Left forelimb (tissue), 1 donor: ENCODE measurements around the gene HOXA3.

Source experiments
- DNase-seq: peaks from one replicate; pipeline ENCODE4 v3.0.0-alpha.2; 2018; ENCODE audit warnings: low spot score

The HOXA3 gene

DNA sequence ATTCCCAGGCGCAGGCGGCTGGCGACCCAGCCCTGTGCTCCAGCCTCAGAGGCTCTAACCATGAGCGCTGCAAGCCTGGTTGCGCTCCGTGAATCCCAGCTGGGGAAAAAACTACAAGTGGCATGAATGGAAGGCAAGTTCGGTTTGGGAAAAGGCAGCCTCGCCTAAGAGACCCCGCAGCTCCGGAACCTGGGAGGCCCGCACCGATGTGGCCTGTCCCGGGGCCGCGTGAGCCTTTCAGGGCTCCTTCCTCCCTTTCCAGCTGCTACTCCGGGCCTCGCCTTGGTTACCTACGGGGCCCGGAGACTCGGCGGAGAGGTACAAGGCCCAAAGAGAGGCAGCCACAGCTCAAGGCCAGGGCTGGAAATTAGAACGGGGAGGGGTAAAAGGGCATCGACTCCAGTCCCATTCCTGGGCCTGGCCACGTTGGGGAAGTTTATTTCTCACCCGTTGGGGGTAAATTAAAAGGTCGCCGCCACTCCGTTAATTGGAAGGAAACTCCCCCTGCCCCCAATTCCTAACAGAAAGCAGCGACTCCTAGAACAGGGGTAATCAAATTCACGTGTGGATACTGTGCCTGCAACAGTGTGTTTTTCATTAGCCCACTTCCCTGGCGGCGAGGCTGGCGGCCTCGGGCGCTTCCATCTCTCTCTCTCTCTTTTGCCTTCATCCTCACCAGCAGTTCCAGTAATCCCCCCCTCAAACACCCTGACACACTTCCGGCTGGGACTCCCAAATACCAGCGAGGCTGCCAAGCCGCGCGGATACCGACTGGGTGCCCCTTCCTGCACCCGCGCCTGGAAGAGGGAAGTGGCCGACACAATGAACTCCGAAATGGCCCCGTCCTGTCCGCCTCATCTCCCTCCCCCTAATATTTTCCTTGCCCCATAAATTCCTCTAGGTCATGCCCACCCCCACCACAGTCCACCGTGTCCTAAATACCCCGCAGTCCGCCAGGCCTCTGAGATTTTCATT, 14.4 kb upstream of the HOXA3 start:
- DNase-seq = no peak

DNA sequence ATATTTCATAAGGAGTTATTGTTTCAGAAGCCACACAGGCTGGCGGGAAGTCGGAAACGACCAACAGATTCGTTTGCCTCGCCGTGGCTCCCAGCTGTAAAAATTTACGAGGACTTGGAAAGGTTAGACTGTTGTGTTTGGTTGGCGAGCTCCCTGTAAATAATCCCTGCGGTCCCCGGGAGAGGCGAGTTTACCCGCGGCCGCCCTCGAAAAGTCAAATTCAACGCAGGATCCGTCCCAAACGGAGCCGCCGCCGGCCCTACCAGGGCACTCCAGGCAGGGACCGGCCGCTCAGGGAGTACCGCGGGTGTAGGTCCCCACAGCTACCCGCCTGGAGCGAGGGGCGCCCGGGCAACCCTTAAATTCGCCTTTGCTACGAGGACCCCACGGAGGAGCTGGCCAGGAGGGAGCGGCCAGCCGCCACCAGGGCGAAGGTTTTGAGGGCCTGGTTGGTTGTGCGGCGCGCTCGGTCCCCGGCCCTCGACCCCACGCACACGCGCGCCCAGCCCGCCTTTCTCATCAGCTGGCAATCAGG, 13.7 kb upstream of the HOXA3 start:
- no peak for DNase-seq

DNA sequence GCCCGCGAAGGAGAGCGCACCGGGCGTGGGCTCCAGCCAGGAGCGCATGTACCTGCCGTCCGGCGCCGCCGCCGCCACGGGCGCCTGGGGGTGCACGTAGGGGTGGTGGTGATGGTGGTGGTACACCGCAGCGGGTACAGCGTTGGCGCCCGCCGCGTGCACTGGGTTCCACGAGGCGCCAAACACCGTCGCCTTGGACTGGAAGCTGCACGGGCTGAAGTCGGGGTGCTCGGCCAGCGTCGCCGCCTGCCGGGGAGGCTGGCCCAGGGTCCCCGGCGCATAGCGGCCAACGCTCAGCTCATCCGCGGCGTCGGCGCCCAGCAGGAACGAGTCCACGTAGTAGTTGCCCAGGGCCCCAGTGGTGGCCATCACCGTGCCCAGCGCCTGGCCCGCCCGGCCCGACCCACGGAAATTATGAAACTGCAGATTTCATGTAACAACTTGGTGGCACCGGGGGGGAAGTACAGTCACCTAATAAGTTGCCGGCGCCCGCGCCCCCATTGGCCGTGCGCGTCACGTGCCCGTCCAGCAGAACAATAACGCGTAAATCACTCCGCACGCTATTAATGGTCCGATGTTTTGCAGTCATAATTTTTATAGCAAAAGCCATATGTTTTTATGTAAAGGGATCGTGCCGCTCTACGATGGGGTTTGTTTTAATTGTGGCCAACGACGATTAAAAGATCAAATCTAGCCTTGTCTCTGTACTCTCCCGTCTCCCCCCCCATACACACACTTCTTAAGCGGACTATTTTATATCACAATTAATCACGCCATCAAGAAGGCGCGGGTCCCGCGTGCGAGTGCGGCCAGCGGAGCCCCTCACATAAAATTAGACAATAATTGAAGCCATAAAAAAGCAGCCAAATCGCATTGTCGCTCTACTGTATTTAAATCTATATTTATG, 13.0 kb upstream of the HOXA3 start, which contains the start of gene HOXA9:
TSS of gene HOXA9 (minus strand) at position 449 of the 907 bp plus-strand sequence. CDS start at position 369, 80 bp downstream.
- DNase-seq = peak; percentile 91

DNA sequence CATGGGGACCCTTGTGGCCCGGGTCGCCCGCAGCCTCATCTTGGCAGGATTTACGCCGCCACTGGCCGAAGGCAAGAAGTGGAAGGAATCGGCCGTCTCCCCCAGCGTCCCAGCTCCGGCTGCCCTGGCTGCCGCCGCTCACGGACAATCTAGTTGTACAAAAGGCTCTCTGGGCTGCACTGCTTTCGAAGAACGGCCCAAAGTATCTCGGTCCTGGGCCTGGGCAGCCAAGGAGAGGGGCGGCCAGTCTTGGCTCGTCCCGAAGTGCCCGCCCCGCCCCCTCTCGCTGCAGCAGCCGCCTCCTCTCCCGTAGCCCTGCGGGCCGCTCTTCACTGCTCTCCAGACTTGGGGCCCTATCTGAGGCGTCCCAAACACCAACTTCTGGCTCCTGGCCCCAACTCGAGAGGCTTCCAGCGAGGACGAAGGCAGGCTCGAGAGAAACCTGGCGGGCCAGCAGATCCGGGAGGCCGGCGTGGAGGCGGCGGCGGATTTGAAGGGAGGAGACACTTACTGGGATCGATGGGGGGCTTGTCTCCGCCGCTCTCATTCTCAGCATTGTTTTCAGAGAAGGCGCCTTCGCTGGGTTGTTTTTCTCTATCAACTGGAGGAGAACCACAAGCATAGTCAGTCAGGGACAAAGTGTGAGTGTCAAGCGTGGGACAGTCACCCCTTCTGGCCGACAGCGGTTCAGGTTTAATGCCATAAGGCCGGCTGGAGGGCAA, 12.1 kb upstream of the HOXA3 start:
- no peak for DNase-seq

DNA sequence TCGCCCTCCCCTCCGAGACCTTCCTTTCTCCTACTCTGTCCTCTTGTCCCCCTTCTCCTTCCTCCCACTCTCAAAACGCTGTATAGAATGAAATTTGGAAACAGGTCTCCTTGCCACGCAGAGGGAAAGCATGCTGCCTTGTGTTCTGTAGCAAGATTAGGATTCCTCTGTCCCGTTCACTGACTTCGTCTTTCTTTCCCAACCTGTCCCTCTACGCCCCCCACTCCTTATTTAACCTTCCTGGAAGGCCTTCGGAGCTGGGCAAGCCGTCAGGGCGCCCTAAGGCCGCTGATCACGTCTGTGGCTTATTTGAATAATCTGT, 11.6 kb upstream of the HOXA3 start:
- no peak for DNase-seq

DNA sequence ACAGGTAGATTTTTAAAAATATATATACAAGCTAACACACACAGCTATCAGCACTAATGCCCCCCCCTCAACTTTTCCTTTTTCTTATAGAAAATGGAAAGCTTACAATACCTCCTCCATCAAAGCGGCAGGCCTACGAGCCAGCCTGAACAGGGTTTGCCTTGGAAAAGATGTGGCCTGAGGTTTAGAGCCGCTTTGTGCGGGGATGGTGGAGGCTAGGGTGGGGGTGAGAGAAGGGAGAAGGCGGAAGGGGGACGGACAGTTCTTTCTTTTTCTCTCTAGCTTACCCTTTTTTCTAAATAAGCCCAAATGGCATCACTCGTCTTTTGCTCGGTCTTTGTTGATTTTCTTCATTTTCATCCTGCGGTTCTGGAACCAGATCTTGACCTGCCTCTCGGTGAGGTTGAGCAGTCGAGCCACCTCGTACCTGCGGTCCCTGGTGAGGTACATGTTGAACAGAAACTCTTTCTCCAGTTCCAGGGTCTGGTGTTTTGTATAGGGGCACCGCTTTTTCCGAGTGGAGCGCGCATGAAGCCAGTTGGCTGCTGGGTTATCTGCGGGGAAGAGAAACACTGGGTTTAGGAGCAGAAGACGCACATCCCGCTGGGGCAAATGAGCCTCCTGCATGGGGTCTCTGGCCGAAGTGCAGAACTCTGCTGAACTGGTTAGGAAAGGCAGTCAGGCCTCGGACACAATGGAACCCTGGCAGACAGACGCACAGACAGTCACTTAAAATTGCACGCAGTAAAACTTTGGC, 11.1 kb upstream of the HOXA3 start:
- no peak for DNase-seq

DNA sequence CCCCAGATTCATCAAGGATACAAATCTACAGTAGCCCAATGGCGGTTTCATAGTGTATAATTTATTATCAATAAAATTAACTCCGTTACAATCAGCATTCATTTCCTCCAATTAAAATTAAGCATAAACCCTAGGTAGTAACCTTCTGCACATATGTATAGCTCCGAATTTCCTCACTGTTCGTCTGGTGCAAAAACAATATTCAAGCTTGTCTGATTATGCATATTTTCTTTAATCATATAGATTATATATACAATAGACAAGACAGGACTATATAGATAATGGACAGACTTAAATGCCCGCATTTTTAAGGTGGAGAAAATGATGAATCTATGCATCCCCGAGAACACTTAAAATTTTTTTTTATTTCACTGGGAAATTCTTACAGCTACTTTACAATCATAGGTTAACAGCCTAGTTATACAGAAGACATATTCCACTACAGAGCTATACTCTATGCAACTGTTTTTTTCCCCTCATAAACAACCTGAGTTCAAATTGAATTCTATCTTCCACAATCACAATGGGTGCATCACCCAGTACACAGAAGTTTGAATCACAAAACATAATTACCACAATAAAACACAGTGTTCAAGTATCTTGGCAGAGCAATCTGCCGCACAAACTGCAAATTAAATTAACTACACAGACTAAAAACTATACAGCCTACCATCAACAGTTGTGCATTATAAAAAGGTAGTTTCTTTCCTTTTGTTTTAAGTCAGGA, 10.3 kb upstream of the HOXA3 start:
- no peak for DNase-seq

DNA sequence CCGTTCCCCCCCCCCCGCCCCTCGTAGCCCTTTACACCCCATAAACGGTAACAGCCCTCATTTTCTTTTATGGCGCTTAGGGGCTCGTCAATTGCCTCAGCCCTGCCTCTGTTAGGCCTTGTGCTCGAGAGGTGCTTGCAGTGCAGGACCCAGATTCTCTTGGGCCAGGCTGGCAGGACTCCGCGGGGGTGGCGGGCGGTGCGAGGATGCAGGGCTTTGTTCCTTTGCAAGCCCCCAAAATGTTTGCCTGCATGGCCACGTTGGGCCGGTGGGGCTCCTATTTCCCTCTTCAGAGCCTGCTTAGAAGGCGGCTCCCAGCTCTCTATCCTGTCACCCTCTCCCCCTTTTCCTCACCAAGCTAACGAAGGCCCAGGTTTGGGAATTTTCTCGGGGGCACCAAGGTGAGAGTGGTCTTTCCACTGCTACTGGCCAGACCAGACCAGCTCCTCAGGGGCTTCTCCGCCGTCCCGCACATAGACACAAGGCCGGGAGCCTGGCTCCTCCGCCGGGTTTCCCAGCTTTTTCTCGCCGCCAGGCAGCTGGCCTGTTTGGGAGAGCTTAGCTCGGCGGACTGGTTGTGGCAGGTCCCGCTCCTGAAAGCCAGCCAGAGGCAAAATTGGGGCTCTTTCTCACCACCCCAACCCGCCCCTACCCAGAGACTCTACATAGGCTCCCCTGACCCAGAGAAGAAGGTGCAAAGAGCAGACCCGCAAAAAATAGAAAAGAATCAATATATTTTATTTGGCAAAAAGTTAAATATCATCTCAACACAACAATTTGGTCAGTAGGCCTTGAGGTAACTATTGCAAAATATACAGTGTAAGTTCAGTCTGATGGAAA, 9.6 kb upstream of the HOXA3 start:
- no peak for DNase-seq

DNA sequence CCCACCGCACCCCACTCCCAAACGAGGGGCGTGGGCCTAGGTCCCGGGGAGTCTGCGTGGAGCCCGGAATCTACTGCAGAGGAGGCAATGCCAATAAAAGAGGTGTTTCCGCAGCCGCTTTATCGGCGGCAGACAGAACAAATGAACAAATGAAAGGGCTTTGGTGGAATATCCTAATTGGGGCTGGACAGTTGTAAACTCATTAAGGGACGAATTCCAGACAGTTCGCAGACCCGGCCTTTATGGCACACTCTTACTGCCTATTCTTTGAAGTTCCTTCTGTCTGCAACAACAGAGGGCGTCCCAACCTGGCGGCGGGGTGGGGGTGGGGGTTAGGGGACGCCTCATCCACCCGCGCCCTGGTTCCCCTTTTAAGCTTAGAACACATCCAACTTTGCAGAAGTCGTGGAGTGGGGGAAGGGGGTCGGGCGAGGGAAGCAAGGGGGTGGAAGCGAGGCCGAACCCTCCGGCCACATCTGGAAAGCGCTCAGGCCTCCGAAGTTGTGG, 8.9 kb upstream of the HOXA3 start:
- DNase-seq = peak; percentile 82

DNA sequence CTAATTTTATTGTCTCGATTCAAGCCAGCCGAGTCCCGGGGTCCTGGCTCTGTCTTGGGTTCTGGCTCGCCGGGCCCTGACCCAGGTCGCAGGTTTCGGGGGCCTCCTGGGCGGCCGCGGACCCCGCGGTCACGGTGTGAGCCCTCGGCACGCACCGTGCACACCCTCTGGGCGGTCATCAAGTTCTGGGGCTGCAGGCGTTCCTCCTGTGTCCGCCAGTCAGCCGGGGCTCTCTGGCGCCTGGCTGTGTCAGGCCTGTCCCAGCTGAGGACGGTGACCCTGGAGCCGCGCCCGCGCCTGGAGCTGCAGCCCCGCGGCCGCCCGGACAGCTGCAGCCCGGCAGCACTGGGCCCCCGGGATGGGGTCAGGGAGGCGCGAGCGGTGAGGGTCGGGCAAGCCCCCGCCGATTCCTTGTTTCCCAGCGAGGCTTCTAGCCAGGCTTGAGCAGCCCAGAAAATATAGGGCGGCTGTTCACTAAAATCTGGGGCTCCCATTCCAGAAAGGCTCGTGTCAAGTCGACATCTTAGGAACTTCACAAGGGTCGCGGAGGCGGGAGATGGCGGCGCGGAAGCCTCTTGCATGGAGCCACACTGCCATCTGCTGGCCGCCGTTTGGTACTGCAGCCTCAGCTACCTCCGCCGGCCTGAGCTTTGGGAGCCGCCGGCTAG, 8.3 kb upstream of the HOXA3 start:
- DNase-seq = peak; percentile 94

DNA sequence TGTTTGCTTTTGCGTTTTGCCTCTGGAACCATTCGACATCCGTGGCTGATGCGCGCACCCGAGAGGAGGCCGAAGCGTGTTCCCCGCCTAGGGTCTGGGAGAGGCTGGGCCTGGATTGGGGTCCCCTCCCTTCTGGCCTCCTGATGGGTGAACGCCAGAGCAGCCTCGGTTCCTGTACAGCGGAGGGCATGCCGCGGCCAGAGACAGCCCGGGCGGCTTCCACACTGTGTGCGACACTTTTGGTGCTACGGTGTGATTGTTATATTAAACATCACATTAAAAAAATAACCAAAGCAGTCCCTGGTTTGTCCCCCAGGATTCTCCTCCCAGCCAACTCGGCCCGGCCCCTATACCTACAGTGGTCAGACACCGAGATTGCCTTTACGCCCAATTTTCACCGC, 7.8 kb upstream of the HOXA3 start:
- no peak for DNase-seq

DNA sequence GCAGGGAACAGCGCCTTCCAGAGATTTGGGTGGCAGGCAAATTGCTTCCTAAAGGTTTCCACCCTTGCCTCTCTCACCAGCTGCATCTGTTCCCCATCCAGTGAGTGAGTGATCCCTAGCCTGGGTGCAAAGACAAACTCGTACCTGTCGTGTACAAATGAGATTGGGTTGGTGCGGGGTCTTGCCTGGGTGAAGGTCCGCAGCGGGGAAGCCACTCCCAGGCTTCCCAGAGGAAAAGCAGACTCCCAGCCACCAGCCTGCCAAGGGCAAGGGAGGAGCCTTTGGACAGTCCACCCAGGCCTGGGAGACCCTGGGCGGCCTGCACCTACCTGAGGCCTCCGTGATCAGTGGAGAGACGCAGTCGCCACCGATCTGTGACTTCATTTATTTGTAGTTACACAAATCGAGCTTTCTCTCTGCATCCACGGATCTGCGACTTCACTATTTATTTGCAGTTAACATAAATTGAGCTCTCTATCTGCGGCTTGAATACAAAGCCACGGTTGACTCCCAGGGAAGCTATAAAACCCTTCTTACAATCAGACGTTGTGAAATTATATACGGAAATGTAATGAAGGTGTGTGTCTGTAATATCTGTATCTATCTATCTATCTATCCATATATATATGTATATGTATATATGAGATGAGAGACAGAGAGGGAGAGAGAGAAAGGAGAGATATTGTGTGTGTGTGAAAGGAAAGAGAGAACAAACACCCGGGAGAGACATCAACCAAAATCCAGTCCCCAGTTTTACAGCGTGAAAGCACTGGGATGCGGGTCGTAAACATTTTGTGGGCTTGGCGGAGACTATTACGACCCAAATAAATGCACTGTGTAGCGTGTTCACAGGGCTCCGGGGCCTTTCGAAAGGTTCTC, 7.1 kb upstream of the HOXA3 start:
- peak; percentile 75 for DNase-seq

DNA sequence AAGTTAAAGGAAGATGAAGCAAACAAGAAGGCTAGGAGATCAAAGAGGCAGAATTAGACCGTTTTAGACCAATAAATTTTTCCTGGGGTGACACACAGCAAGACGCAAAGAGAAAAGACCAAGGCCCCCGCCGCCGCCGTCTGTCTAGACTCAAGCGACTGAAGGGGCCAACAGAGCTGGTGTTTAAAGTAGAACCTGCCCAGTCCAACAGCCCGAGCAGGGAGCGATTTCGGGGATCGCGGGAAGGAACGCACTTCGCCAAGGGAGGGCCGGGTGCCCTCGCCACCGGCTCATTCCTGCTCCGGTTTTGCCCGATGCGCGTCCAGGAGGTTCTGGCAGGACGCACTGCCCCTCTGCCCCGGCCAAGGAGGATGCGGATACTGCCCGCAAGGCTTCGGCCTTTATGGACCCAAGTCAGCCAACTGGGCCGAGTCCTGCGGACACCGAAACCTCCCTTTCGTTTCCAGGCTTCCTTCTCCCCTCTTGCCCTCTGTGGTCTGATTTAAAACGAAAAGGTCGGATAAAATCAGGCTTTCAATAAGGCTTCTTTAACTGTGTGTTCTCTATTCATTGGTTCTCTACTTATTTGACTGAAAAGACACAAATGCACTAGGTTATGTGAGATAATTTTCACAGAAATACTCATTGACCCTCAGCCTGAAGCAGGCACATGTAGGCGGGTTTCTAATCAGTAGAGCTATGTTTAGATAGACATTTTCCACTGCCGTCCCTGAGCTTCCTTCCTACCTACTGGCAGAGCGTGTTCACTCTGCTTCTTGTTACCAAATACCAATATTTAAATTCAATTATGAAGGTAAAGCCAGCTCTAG, 6.3 kb upstream of the HOXA3 start:
- DNase-seq = peak; percentile 63

DNA sequence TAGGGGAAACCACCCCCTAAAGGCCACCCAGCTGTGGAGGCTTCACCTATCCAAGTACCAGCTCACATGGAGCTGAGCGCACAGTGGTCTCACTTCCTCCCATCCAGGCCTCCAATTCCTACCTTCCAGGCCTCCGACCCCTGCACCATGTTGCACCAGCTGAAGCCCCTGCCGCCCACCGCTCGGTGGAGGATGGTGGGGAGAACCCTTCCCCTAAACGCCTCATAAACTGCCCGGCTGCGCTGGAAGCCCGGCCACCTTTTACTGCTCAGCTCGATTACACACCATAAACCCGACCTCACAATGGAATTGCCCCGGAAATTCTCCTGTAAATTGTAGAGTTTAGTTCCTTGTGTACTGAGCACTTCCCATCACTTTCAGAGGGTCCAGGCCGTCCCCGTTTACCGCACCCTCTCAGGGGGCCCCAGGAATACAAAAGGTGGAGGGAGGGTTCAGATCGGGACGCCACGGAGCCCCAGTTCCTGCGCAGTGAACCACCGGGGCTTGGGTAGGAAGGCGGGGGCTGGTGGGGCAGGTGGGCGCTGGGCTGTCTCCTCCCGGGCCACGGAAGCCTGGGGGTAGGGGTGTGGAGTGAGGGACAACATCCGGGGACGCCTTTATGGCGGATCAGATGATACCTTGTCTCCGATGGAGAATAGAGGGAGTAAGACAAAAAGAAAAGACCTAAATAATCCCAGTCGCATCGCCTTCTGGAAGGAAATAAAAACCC, 5.5 kb upstream of the HOXA3 start:
- DNase-seq = peak; percentile 57

DNA sequence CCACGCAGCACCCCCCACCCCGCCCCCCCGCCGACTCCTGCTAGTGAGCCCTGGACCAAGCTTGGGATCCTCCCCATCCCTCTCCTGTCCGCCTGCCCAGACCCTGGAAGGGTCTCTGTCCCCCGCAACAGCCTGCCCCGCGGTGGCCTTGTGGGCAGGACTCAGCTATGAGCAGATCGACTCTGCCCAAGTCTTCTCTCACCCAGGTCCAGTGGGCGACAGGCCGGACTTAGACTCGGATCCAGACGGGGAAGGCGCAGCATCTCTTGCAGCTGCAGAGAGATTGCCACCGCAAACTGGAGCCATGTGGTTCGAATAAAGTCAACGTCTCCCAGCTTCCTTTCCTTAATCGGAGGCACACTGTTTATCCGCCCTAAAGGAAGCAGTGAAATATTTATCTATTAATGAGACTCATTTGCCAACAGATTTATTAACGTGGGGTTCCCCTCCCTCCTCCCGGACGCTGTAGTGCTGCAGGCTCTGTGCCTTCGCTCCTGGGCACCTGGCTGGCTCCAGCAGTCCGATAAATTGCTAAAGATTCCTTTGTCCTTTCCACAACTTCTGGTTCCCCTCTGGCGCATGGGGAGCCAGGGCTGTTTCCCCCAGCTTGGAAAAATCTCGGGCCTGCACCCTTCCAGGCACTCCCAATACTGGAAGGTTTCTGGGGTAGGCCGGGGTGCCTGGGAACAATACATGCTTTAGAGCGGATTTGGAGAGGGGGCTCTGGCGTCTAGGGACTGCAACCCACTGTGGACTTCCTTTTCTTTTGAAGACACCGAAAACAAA, 4.7 kb upstream of the HOXA3 start:
- DNase-seq = no peak
